ENCODE results near the gene POLE2.

DNA sequence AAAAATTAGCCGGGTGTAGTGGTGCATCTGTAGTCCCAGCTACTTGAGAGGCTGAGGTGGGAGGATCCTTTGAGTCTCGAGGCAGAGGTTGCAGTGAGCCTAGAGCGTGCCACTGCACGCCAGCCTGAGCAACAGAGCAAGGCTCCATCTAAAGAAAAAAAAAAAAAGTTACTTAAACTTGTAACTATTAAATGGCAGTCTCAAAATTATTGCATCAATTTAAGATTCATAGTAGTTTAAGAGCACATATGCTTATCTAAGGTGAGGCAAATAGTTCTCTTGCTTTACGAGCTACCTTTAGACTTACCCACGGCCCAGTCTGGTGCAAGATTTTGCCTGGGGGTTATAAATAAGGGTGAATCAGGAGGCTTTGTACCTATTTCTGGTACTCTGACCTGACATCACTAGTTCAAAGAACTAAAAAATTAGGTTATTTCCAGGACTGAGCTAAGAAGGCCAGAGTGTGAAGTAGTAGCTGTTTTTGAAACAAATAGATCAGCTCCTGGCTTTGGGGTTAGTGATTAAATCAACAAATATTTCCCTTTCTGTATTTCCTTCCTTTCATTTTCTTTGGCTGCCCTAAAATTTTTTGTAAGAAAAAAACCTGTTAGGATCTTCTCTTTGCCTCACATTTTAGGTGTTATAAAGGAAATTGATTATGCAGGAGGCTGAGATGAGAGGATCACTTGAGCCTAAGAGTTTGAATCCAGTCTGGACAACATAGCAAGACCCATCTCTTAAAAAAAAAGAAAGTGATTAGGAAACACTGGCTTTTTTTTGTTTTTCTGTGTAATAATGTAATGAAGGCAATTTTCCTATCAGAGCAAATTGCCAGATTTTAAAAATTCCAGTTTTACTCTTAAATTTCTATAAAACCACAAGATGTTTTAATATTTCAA, 63.8 kb downstream of the POLE2 start:
- TF ChIP-seq ZNF155 (tag by site-specific recombination; IDR thresholded peaks at IDR 0.05) (no peak), ZNF175 (tag by site-specific recombination; IDR thresholded peaks at IDR 0.05) (no peak), OVOL3 (tag by site-specific recombination; IDR thresholded peaks at IDR 0.05) (no peak), CTCF (tag by site-specific recombination; IDR thresholded peaks at IDR 0.05) (no peak), ZNF18 (tag by site-specific recombination; IDR thresholded peaks at IDR 0.05) (no peak), ZNF214 (tag by site-specific recombination; IDR thresholded peaks at IDR 0.05; ENCODE audit: borderline replicate concordance) (no peak), ZNF311 (tag by site-specific recombination; IDR thresholded peaks at IDR 0.05; ENCODE audit: borderline replicate concordance) (no peak), ZBTB44 (tag by site-specific recombination; IDR thresholded peaks at IDR 0.05) (no peak), ZNF169 (tag by site-specific recombination; IDR thresholded peaks at IDR 0.05) (no peak), ZNF785 (tag by site-specific recombination; IDR thresholded peaks at IDR 0.05) (no peak)
- TF ChIP-seq, protein P1, sequence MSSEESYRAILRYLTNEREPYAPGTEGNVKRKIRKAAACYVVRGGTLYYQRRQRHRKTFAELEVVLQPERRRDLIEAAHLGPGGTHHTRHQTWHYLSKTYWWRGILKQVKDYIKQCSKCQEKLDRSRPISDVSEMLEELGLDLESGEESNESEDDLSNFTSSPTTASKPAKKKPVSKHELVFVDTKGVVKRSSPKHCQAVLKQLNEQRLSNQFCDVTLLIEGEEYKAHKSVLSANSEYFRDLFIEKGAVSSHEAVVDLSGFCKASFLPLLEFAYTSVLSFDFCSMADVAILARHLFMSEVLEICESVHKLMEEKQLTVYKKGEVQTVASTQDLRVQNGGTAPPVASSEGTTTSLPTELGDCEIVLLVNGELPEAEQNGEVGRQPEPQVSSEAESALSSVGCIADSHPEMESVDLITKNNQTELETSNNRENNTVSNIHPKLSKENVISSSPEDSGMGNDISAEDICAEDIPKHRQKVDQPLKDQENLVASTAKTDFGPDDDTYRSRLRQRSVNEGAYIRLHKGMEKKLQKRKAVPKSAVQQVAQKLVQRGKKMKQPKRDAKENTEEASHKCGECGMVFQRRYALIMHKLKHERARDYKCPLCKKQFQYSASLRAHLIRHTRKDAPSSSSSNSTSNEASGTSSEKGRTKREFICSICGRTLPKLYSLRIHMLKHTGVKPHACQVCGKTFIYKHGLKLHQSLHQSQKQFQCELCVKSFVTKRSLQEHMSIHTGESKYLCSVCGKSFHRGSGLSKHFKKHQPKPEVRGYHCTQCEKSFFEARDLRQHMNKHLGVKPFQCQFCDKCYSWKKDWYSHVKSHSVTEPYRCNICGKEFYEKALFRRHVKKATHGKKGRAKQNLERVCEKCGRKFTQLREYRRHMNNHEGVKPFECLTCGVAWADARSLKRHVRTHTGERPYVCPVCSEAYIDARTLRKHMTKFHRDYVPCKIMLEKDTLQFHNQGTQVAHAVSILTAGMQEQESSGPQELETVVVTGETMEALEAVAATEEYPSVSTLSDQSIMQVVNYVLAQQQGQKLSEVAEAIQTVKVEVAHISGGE (tag by site-specific recombination; conservative IDR thresholded peaks at IDR 0.05; ENCODE audit: low read depth) = no peak
- TF ChIP-seq, protein P2, sequence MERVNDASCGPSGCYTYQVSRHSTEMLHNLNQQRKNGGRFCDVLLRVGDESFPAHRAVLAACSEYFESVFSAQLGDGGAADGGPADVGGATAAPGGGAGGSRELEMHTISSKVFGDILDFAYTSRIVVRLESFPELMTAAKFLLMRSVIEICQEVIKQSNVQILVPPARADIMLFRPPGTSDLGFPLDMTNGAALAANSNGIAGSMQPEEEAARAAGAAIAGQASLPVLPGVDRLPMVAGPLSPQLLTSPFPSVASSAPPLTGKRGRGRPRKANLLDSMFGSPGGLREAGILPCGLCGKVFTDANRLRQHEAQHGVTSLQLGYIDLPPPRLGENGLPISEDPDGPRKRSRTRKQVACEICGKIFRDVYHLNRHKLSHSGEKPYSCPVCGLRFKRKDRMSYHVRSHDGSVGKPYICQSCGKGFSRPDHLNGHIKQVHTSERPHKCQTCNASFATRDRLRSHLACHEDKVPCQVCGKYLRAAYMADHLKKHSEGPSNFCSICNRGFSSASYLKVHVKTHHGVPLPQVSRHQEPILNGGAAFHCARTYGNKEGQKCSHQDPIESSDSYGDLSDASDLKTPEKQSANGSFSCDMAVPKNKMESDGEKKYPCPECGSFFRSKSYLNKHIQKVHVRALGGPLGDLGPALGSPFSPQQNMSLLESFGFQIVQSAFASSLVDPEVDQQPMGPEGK (tag by site-specific recombination; IDR thresholded peaks at IDR 0.05) = no peak

Measured in HEK293 (cell line).